ENCODE results near the gene LRMDA.

LRMDA gene

GRCh38 chr10:75403939-75404814, 27.2 kb upstream of the LRMDA start:
- Mint-ChIP-seq H3K36me3 (ENCODE audit: low read depth) (peaks cover 7% of the 10 kb centered on the region), H3K4me1 (peaks cover 34% of the 10 kb centered on the region), H3K4me3 (peak overlapping the region; percentile 98), H3K27me3 (ENCODE audit: low read depth, poor library complexity) (no peaks in the 10 kb centered on the region), H3K27ac (peak overlapping the region; percentile 98), H3K9me3 (no peaks in the 10 kb centered on the region)
- peak; percentile 47 for DNase-seq
- TF ChIP-seq CTCF (IDR thresholded peaks at IDR 0.05) = no peak

- H3K4me3 Mint-ChIP-seq = peak overlapping the region; percentile 98
- H3K4me1 Mint-ChIP-seq = peaks cover 37% of the 10 kb centered on the region
- no peaks in the 10 kb centered on the region for H3K27me3 Mint-ChIP-seq (ENCODE audit: low read depth, poor library complexity)
- no peak for TF ChIP-seq CTCF (IDR thresholded peaks at IDR 0.05)
- no peaks in the 10 kb centered on the region for H3K9me3 Mint-ChIP-seq
- peak overlapping the region; percentile 99 for H3K27ac Mint-ChIP-seq
- H3K36me3 Mint-ChIP-seq (ENCODE audit: low read depth) = peaks cover 6% of the 10 kb centered on the region
- DNase-seq = peak; percentile 77
These were observed 26.4 kb upstream of the LRMDA start for GRCh38 chr10:75404815-75405597.

- no peaks in the 10 kb centered on the region for H3K9me3 Mint-ChIP-seq
- H3K27me3 Mint-ChIP-seq (ENCODE audit: low read depth, poor library complexity) = no peaks in the 10 kb centered on the region
- no peaks in the 10 kb centered on the region for H3K36me3 Mint-ChIP-seq (ENCODE audit: low read depth)
- peaks cover 45% of the 10 kb centered on the region for H3K4me1 Mint-ChIP-seq
- DNase-seq = peak; percentile 35
- H3K27ac Mint-ChIP-seq = peak overlapping the region; percentile 70
- peak overlapping the region; percentile 84 for H3K4me3 Mint-ChIP-seq
- TF ChIP-seq CTCF (IDR thresholded peaks at IDR 0.05) = no peak
These were observed 25.6 kb upstream of the LRMDA start for GRCh38 chr10:75405598-75406461.

GRCh38 chr10:75406462-75407223, 24.8 kb upstream of the LRMDA start:
- TF ChIP-seq CTCF (IDR thresholded peaks at IDR 0.05) = no peak
- Mint-ChIP-seq H3K27me3 (ENCODE audit: low read depth, poor library complexity) (peaks cover 4% of the 10 kb centered on the region), H3K4me3 (peak overlapping the region; percentile 84), H3K36me3 (ENCODE audit: low read depth) (peaks cover 4% of the 10 kb centered on the region), H3K9me3 (no peaks in the 10 kb centered on the region), H3K27ac (peak overlapping the region; percentile 70), H3K4me1 (peaks cover 51% of the 10 kb centered on the region)
- DNase-seq = peak; percentile 43

GRCh38 chr10:75407224-75407712, 24.2 kb upstream of the LRMDA start:
- peak; percentile 56 for DNase-seq
- peaks cover 4% of the 10 kb centered on the region for H3K27me3 Mint-ChIP-seq (ENCODE audit: low read depth, poor library complexity)
- peaks cover 4% of the 10 kb centered on the region for H3K36me3 Mint-ChIP-seq (ENCODE audit: low read depth)
- H3K4me3 Mint-ChIP-seq = peak overlapping the region; percentile 84
- H3K4me1 Mint-ChIP-seq = peaks cover 51% of the 10 kb centered on the region
- peak overlapping the region; percentile 91 for H3K27ac Mint-ChIP-seq
- TF ChIP-seq CTCF (IDR thresholded peaks at IDR 0.05) = no peak
- no peaks in the 10 kb centered on the region for H3K9me3 Mint-ChIP-seq

All from nephron progenitor cell (in vitro differentiated cells).